GM18868 (cell line): ENCODE data around the gene ZNF823.
"Not testable (repeated sequence)": the region's sequence is repeated elsewhere in the genome, so short reads cannot be mapped to it uniquely, and the experiment has no call there.

ENCODE experiments used
- ATAC-seq: cut with Tn5 transposase; IDR thresholded peaks from one replicate; pipeline ENCODE4 v1.9.1; 2021; ENCODE audit warnings: mild to moderate bottlenecking, moderate library complexity; ENCODE audit not compliant: unreplicated experiment

ZNF823 gene

GRCh38 chr19:11738746-11739620 lies at the start of gene ZNF823:
ZNF823 (minus strand) TSS chr19:11738946; CDS start chr19:11738819, 127 bp downstream.
- ATAC-seq = peak; percentile 93

DNA sequence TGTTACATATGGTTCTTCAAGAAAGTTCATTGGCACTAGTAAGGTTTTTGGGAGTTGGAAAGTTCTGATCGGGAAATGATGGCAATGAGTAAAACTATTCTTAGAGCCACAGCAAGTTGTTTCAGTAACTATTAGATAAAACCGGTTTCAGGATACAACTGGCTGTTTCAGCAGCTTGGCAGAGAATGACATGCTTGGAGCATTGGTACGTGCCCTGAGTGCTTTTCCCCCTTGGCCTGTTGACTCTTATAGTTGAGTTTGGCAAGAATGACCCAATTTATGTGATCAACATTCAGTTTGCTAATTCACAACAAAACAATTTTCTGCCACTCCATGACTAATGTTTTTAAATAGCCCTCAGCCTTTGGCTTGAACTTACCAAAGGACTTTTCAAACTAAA lies 48.8 kb upstream of the ZNF823 start:
- ATAC-seq = no peak

- ATAC-seq = no peak
Observed at GRCh38 chr19:11784356-11784755, 45.6 kb upstream of the ZNF823 start.

DNA sequence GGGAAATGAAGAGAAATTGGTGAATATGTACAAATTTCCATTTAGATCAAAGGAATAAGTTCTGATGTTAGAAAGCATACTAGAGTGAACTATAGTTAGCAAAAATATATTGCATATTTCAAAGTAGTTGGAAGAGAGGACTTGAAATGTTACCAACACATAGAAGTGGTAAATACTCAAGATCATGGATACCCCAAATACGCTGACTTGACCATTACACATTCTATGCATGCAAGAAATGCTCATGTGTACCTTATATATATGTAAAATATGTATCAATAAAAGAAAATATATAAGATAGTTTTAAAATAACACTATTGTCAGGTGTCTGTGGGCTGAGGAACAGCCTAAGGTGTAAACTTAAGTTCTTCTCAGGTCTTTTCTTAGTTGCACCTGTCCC lies 45.0 kb upstream of the ZNF823 start:
- no peak for ATAC-seq

DNA sequence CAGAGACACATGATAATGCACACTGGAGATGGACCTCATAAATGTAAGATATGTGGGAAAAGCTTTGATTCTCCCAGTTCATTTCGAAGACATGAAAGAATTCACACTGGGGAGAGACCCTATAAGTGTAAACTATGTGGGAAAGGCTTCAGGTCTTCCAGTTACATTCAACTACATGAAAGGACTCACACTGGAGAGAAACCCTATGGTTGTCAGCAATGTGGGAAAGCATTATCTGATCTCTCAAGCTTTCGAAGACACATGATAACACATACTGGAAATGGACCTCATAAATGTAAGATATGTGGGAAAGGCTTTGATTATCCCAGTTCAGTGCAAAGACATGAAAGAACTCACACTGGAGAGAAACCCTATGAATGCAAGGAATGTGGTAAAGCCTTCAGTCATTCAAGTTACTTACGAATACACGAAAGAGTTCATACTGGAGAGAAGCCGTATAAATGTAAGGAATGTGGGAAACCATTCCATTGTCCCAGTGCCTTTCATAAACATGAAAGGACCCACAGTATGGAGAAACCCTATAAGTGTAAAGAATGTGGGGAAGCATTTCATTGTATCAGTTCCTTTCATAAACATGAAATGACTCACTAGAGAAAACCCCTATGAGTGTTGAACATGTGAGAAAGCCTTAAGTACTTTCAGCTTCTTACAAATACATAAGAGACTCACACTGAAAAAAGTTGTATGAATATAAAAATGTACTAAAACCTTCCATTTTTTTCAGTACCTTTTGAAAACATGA lies 42.7 kb upstream of the ZNF823 start:
- no peak for ATAC-seq

DNA sequence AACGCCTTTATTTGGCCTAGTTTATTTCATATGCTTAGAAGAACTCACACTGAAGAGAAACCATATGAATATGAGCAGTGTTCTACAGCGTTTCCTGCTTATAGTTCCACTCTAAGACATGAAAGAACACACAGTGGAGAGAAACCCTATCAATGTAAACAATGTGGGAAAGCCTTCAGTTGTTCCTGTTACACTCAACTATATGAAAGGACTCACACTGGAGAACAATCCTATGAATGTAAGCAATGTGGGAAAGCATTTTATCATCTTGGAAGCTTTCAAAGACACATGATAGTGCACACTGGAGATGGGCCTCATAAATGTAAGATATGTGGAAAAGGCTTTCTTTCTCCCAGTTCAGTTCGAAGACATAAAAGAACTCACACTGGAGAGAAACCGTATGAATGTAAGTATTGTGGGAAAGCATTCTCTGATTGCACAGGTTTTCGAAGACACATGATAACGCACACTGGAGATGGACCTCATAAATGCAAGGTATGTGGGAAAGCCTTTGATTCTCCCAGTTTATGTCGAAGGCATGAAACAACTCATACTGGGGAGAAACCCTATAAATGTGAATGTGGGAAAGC lies 41.8 kb upstream of the ZNF823 start:
- no peak for ATAC-seq

DNA sequence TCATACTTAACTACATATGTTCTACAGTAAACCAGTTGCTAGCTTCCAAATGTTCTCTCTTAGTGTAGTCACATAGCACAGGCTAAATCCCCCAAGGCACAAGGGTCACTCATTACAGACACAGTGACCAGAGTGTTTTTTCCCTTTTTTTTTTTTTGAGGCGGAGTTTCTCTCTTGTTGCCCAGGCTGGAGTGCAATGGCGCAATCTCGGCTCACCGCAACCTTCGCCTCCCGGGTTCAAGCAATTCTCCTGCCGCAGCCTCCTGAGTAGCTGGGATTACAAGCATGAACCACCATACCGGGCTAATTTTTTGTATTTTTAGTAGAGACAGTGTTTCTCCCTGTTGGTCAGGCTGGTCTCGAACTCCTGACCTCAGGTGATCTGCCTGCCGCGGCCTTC lies 37.9 kb upstream of the ZNF823 start:
- ATAC-seq = not testable (repeated sequence)

- not testable (repeated sequence) for ATAC-seq
Observed at GRCh38 chr19:11771520-11771919, 32.8 kb upstream of the ZNF823 start.

DNA sequence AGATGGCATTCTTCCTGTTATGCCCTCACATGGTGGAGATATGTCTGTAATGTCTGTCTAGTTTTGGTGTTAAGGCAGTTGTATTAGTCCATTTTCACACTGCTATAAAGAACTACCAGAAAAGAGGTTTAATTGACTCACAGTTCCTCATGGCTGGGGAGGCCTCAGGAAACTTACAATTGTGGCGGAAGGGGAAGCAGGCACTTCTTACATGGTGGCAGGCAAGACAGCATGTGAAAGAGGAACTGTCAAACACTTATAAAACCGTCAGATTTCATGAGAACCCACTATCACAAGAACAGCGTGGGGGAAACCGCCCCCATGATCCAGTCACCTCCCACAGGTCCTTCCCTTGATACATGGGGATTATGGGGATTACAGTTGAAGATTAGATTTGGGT lies 31.2 kb upstream of the ZNF823 start:
- ATAC-seq = no peak

- ATAC-seq = no peak
Observed at GRCh38 chr19:11767633-11768133, 28.9 kb upstream of the ZNF823 start.

GRCh38 chr19:11766597-11767591 lies 28.1 kb upstream of the ZNF823 start, which contains the start of gene ZNF441:
ZNF441 (plus strand) TSS chr19:11767000; CDS start chr19:11767194, 194 bp downstream.
- peak; percentile 93 for ATAC-seq

- ATAC-seq = no peak
Observed at GRCh38 chr19:11763611-11764010, 24.9 kb upstream of the ZNF823 start.

DNA sequence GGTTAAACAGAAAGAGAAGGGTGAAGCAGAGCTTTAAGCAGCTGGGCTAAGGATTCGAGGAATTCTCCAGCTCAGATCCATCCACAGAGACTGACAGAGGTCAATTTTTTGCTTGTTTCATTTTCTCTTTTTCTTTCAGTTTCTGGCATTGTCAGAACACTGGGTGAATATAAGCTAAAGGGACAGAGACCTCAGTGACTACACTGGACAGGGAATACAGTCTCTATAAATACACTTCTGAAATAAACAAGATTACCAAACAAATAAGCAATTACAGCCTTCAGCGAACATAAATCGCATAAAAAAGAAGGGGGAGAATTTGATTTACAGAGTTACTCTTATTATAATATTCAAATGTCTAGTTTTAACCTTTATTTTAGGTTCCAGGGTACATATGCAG lies 24.4 kb upstream of the ZNF823 start:
- ATAC-seq = no peak

DNA sequence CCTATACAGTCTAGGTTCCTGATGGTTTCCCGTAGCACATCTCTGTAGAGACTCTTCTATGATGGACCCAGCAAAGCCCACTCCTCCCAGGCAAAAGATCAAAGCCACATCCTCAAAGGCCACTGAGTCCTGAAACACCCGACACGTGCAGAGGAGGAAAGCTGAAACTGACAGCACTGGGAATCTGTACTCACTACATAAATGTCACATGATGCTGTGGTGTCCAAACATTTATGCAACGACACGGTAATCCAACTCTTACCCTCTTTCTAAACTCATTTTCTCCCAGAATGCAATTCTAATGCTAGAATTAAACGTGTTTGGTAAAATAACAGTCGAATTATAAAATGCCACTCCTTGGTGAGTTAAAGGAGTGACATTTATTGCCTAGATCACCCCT lies 21.1 kb upstream of the ZNF823 start:
- no peak for ATAC-seq

GRCh38 chr19:11756965-11757364 lies 18.2 kb upstream of the ZNF823 start:
- ATAC-seq = no peak

DNA sequence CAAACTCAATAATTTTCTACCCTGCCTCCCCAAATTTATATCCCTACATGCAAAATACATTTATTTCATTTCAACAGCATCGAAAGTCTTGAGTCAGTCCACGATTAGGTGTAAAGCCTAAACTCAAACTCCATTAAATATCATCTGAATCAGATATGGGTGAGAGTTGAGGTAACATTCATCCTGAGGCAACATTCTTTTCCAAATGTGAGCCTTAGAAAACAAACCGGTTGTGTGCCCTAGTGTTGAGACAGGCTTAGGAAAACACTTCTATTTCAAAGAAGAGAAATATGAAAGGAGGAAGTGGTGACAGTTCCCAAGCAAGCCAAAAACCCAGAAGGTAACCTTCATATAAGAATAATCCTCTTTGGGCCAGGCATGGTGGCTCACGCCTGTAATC lies 15.9 kb upstream of the ZNF823 start:
- ATAC-seq = no peak

DNA sequence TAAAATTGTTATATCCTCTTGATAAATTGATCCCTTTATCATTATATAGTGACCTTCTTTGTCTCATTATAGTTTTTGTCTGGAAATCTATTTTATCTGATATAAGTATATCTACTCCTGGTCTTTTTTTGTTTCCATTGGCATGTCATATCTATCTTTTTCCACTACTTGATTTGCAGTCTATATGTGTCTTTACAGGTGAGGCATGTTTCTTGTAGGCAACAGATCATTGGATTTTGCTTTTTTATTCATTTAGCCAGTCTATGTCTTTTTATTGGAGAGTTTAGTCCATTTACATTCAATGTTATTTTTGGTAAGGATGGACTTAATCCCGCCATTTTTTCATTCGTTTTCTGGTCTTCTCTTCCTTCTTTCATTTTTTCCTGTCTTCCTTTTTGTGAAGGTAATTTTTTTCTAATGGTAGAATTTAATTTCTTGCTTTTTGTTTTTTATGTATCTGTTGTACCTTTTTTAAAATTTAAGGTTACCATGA lies 13.5 kb upstream of the ZNF823 start:
- ATAC-seq = no peak

GRCh38 chr19:11749751-11750150 lies 11.0 kb upstream of the ZNF823 start:
- no peak for ATAC-seq

DNA sequence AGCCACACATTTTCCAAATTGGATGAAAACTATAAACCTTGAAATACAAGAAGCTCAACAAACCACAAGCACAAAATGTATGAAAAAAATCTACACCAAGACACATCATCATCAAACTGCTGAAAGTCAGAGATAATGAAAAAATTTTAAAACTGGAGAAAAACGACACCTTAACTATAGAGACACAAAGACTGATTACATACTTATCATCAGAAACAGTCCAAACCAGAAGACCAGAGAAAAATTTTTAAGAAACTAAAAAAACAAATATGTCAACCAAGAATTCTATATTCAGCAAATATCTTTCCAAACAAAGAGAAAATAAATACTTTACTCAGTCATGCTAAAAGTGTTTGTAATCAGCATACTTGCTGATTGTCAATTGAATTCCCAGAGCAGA lies 8.5 kb upstream of the ZNF823 start:
- ATAC-seq = no peak

DNA sequence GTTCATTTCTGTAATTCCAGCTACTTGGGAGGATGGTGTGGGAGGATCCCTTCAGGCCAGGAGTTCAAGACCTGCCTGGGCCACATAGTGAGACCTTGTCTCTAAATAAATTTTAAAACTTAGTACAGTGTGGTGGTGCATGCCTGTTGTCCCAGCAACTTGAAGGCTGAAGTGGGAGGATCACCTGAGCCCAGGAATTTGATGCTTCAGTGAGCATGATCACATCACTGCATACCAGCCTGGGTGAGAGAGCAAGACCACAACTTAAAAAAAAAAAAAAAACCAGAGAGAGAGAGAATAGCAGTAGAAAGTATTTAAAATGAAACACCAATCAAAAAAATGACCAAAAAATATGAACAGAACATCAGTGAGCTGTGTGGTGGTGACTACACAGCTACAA lies 7.1 kb upstream of the ZNF823 start:
- no peak for ATAC-seq
